GM21526 (cell line): ENCODE data around the gene FARS2.

Experiments used
- ATAC-seq: cut with Tn5 transposase; IDR thresholded peaks from one replicate; pipeline ENCODE4 v1.9.1; 2021; ENCODE audit warnings: moderate library complexity; ENCODE audit not compliant: unreplicated experiment, low FRiP score

The FARS2 gene

GRCh38 chr6:5248302-5249098 is 12.8 kb upstream of the FARS2 start:
- ATAC-seq: no peak

GRCh38 chr6:5249451-5250122 is 11.7 kb upstream of the FARS2 start:
- ATAC-seq: no peak

- ATAC-seq: no peak
These were observed 10.9 kb upstream of the FARS2 start for GRCh38 chr6:5250451-5250850.

GRCh38 chr6:5250911-5251310 is 10.4 kb upstream of the FARS2 start:
- no peak for ATAC-seq

GRCh38 chr6:5256952-5257351 is 4.4 kb upstream of the FARS2 start:
- no peak for ATAC-seq

- ATAC-seq: no peak
These were observed 3.9 kb upstream of the FARS2 start for GRCh38 chr6:5257400-5257799.

- ATAC-seq: no peak
These were observed 1.9 kb upstream of the FARS2 start for GRCh38 chr6:5259428-5259827.

GRCh38 chr6:5260111-5260620 is 1.1 kb upstream of the FARS2 start:
- ATAC-seq: peak; percentile 56

GRCh38 chr6:5261545-5262109 is 314 bp downstream of the FARS2 start:
- ATAC-seq: no peak

GRCh38 chr6:5266423-5266822 is 5.1 kb downstream of the FARS2 start:
- no peak for ATAC-seq

GRCh38 chr6:5270093-5270680 is 8.9 kb downstream of the FARS2 start:
- no peak for ATAC-seq

GRCh38 chr6:5271926-5272325 is 10.6 kb downstream of the FARS2 start:
- ATAC-seq: no peak

GRCh38 chr6:5274231-5274630 is 12.9 kb downstream of the FARS2 start:
- ATAC-seq: no peak

- ATAC-seq: no peak
These were observed 14.2 kb downstream of the FARS2 start for GRCh38 chr6:5275497-5275896.

GRCh38 chr6:5276581-5276980 is 15.3 kb downstream of the FARS2 start:
- ATAC-seq: no peak

GRCh38 chr6:5277589-5277988 is 16.3 kb downstream of the FARS2 start:
- ATAC-seq: no peak

- peak; percentile 71 for ATAC-seq
These were observed 16.7 kb downstream of the FARS2 start for GRCh38 chr6:5278047-5278446.

GRCh38 chr6:5278565-5279120 is 17.3 kb downstream of the FARS2 start:
- ATAC-seq: no peak

- ATAC-seq: no peak
These were observed 18.6 kb downstream of the FARS2 start for GRCh38 chr6:5279891-5280338.

- no peak for ATAC-seq
These were observed 19.6 kb downstream of the FARS2 start for GRCh38 chr6:5280920-5281319.

- no peak for ATAC-seq
These were observed 20.9 kb downstream of the FARS2 start for GRCh38 chr6:5282191-5282623.
